Natural killer cell (primary cell): ENCODE data around the gene ZNF644. TPM values are rescaled to one million over a fixed set of nuclear protein-coding genes. Genes with fewer than 3 reads are reported as not detected.

Experiments
- ATAC-seq, 3 donors: fragments of 150-1000 bp in 2 of 3; fragments of 200-7000 bp in 1 of 3; cut with Tn5 transposase; 1 replicate in 1 of 3; 2 replicates in 2 of 3; pipeline ENCODE4 v1.10.0; 2021; ENCODE audit warnings: mild to moderate bottlenecking in 2 of 3, moderate library complexity in 2 of 3
- DNase-seq, 2 donors: peaks; one replicate each; pipeline versions ENCODE4 v3.0.0 to v3.0.0-alpha.2; 2013 to 2021; ENCODE audit warnings: mixed read lengths in 1 of 2
- H3K27ac ChIP-seq: one replicate; pipeline ENCODE4 v1.5.1; 2013; ENCODE audit warnings: mild to moderate bottlenecking, low read length
- H3K27me3 ChIP-seq: one replicate; pipeline ENCODE4 v1.6.1; 2013; ENCODE audit warnings: low read length; ENCODE audit not compliant: control insufficient read depth, insufficient read depth
- H3K36me3 ChIP-seq: one replicate; pipeline ENCODE4 v1.6.1; 2013; ENCODE audit warnings: low read length; ENCODE audit not compliant: control insufficient read depth, insufficient read depth
- H3K4me1 ChIP-seq: one replicate; pipeline ENCODE4 v1.6.1; 2013; ENCODE audit warnings: low read length; ENCODE audit not compliant: control insufficient read depth, insufficient read depth
- H3K4me3 ChIP-seq: one replicate; pipeline ENCODE4 v1.5.1; 2013; ENCODE audit warnings: low read length
- H3K9me3 ChIP-seq: one replicate; pipeline ENCODE4 v1.6.1; 2013; ENCODE audit warnings: low read length; ENCODE audit not compliant: control insufficient read depth, insufficient read depth
- H3K27ac Mint-ChIP-seq, 2 donors: one replicate each; pipeline ENCODE4 v1.8.0; 2022; ENCODE audit warnings: mild to moderate bottlenecking in 2 of 2, mixed read lengths in 2 of 2, moderate library complexity in 1 of 2
- H3K27me3 Mint-ChIP-seq, 2 donors: one replicate each; pipeline ENCODE4 v1.8.0; 2022; ENCODE audit warnings: low read depth in 2 of 2, mixed read lengths in 2 of 2
- H3K36me3 Mint-ChIP-seq: one replicate; pipeline ENCODE4 v1.8.0; 2022; ENCODE audit warnings: mixed read lengths
- H3K4me1 Mint-ChIP-seq, 2 donors: one replicate each; pipeline ENCODE4 v1.8.0; 2022; ENCODE audit warnings: mixed read lengths in 2 of 2
- H3K4me3 Mint-ChIP-seq: one replicate; pipeline ENCODE4 v1.8.0; 2022; ENCODE audit warnings: mild to moderate bottlenecking, moderate library complexity, mixed read lengths
- H3K9me3 Mint-ChIP-seq, 2 donors: one replicate each; pipeline ENCODE4 v1.8.0; 2022; ENCODE audit warnings: mixed read lengths in 2 of 2
- CTCF ChIP-seq: fragments of 200-600 bp; IDR thresholded peaks from one replicate; pipeline ENCODE4 v1.8.0; 2022; ENCODE audit warnings: antibody characterized with exemption
- WGBS: methylation state at CpG from one replicate; pipeline ENCODE4 v1.1.7; 2013; ENCODE audit warnings: missing lambda C conversion rate; ENCODE audit not compliant: insufficient coverage; 5-methylcytosine and 5-hydroxymethylcytosine counted together
- intact Hi-C: fragments of 100-400 bp; cut with micrococcal nuclease; formaldehyde crosslinking; loops from one replicate; pipeline ENCODE4 v1.14.2; 2022
- total RNA-seq, 4 donors: library from RNA; stranded (reverse); fragments of 120-200 nt in 1 of 4; gene quantifications; one replicate each; pipeline versions ENCODE4 v1.2.3 to v1.2.4, GENCODE V29; 2013 to 2022

ZNF644 gene
- total RNA-seq, 3 donors from 2014 or later (not counting 1 experiment from before 2014, with no cell fraction given): 135 to 157 (median 142) TPM

- Histone ChIP-seq H3K36me3 (peaks cover 5% of the 10 kb centered on the region), H3K9me3 (no peaks in the 10 kb centered on the region), H3K27ac (no peak overlapping the region), H3K27me3 (no peaks in the 10 kb centered on the region), H3K4me3 (no peak overlapping the region), H3K4me1 (no peaks in the 10 kb centered on the region)
- peaks cover 7% of the 10 kb centered on the region for H3K36me3 Mint-ChIP-seq
- intact Hi-C loops: no loop called here
- no peak overlapping the region for H3K27ac Mint-ChIP-seq
- ATAC-seq (peak in 1 of 3 donors; percentile 31), DNase-seq (no peak)
- no peaks in the 10 kb centered on the region for H3K27me3 Mint-ChIP-seq
- no peak overlapping the region for H3K4me3 Mint-ChIP-seq
- peaks cover 0 to 2% of the 10 kb centered on the region in 2 donors for H3K9me3 Mint-ChIP-seq
- no peak for TF ChIP-seq CTCF
- peaks cover 33 to 35% of the 10 kb centered on the region in 2 donors for H3K4me1 Mint-ChIP-seq
These were observed 76.5 kb downstream of the ZNF644 start for GRCh38 chr1:90945287-90945686.

GRCh38 chr1:90943966-90944365 is 77.9 kb downstream of the ZNF644 start:
- H3K36me3 Mint-ChIP-seq: peaks cover 20% of the 10 kb centered on the region
- H3K4me3 Mint-ChIP-seq: no peak overlapping the region
- 63% methylated on average over 3 of the region's 4 CpGs for WGBS

GRCh38 chr1:90940746-90941145 is 81.1 kb downstream of the ZNF644 start:
- Mint-ChIP-seq H3K9me3 (peaks cover 0 to 2% of the 10 kb centered on the region in 2 donors), H3K4me3 (no peak overlapping the region), H3K4me1 (peaks cover 56 to 63% of the 10 kb centered on the region in 2 donors), H3K27me3 (no peaks in the 10 kb centered on the region), H3K36me3 (peaks cover 27% of the 10 kb centered on the region), H3K27ac (no peak overlapping the region)
- TF ChIP-seq CTCF: no peak
- intact Hi-C loops: no loop called here
- 100% methylated on average over 2 of the region's 2 CpGs for WGBS
- Histone ChIP-seq H3K36me3 (peaks cover 31% of the 10 kb centered on the region), H3K27me3 (no peaks in the 10 kb centered on the region), H3K9me3 (no peaks in the 10 kb centered on the region), H3K27ac (no peak overlapping the region), H3K4me1 (no peaks in the 10 kb centered on the region), H3K4me3 (no peak overlapping the region)
- DNase-seq: no peak
- no peak for ATAC-seq

More at GRCh38 chr1:90943966-90944365, 77.9 kb downstream of the ZNF644 start:
- no peaks in the 10 kb centered on the region for H3K4me1 ChIP-seq
- intact Hi-C loops: no loop called here
- Mint-ChIP-seq H3K27ac (no peak overlapping the region), H3K4me1 (peaks cover 45 to 46% of the 10 kb centered on the region in 2 donors), H3K27me3 (no peaks in the 10 kb centered on the region), H3K9me3 (peaks cover 0 to 2% of the 10 kb centered on the region in 2 donors)
- ATAC-seq (no peak), DNase-seq (no peak)
- no peak overlapping the region for H3K4me3 ChIP-seq
- no peak for TF ChIP-seq CTCF
- peaks cover 18% of the 10 kb centered on the region for H3K36me3 ChIP-seq
- no peak overlapping the region for H3K27ac ChIP-seq
- H3K9me3 ChIP-seq: no peaks in the 10 kb centered on the region
- no peaks in the 10 kb centered on the region for H3K27me3 ChIP-seq

GRCh38 chr1:90936731-90937130 is 85.1 kb downstream of the ZNF644 start:
- DNase-seq (no peak), ATAC-seq (no peak)
- H3K27me3 Mint-ChIP-seq: no peaks in the 10 kb centered on the region
- peak overlapping the region; percentile 10 to 62 for H3K27ac Mint-ChIP-seq
- no peaks in the 10 kb centered on the region for H3K4me1 ChIP-seq
- H3K4me1 Mint-ChIP-seq: peaks cover 58 to 59% of the 10 kb centered on the region in 2 donors
- TF ChIP-seq CTCF: no peak
- no peak overlapping the region for H3K27ac ChIP-seq
- H3K36me3 ChIP-seq: peaks cover 41% of the 10 kb centered on the region
- H3K27me3 ChIP-seq: no peaks in the 10 kb centered on the region
- no peaks in the 10 kb centered on the region for H3K9me3 ChIP-seq
- no CpG with 5 or more reads among the region's 1 CpG for WGBS
- peaks cover 27% of the 10 kb centered on the region for H3K36me3 Mint-ChIP-seq
- no peak overlapping the region for H3K4me3 Mint-ChIP-seq
- intact Hi-C loops: no loop called here
- H3K9me3 Mint-ChIP-seq: peaks cover 0 to 2% of the 10 kb centered on the region in 2 donors
- H3K4me3 ChIP-seq: no peak overlapping the region
